IMR-90 (cell line): Measurements from ENCODE around the gene TMEM126B. TPM values are rescaled to one million over a fixed set of nuclear protein-coding genes. Genes with fewer than 3 reads are reported as not detected.

ENCODE experiments used
- ATAC-seq: fragments of 200-7000 bp; cut with Tn5 transposase; 2 replicates; pipeline ENCODE4 v1.9.1; 2020; ENCODE audit warnings: low read depth, mild to moderate bottlenecking, moderate library complexity
- Bru-seq: library from RNA; stranded (reverse); fragments of 400-500 nt; gene quantifications from one replicate; lab custom pipeline; 2021; lab: Mats Ljungman, UMichigan
- BruChase-seq, 2 experiments: library from RNA; stranded (reverse); fragments of 400-500 nt; gene quantifications; one replicate each; lab custom pipeline; 2021; lab: Mats Ljungman, UMichigan
- BruUV-seq: library from RNA; stranded (reverse); fragments of 400-500 nt; replicated peaks from 2 replicates; lab custom pipeline; 2021; lab: Mats Ljungman, UMichigan
- CTCF ChIA-PET: fragments of 300-600 bp; formaldehyde crosslinking; extraction: SDS; loops from one replicate; lab custom pipeline; 2021; ENCODE audit warnings: antibody characterized with exemption; lab: Yijun Ruan, JAX
- POLR2A ChIA-PET: fragments of 300-600 bp; sonication (Branson Sonifier 250); formaldehyde crosslinking; loops from one replicate; lab custom pipeline; 2022; ENCODE audit warnings: antibody characterized with exemption; ENCODE audit not compliant: unreplicated experiment; lab: Charles Lee
- DNase-seq: peaks from one replicate; pipeline ENCODE4 v3.0.0; 2013
- H2AFZ ChIP-seq: replicated peaks from 2 replicates; pipeline ENCODE3; 2013; ENCODE audit warnings: low read length, mild to moderate bottlenecking; ENCODE audit not compliant: poor library complexity
- H2AK5ac ChIP-seq: 2 replicates; pipeline ENCODE4 v1.6.1; 2013; ENCODE audit warnings: low read depth, low read length, inconsistent platforms
- H2AK9ac ChIP-seq: replicated peaks from 2 replicates; pipeline ENCODE3; 2013; ENCODE audit warnings: mild to moderate bottlenecking, low read depth, low read length, moderate library complexity; ENCODE audit not compliant: poor library complexity
- H2BK120ac ChIP-seq: 2 replicates; pipeline ENCODE4 v1.6.1; 2013; ENCODE audit warnings: low read depth, low read length, inconsistent platforms
- H2BK15ac ChIP-seq: 3 replicates; pipeline ENCODE4 v1.6.1; 2013; ENCODE audit warnings: low read depth, low read length, inconsistent platforms
- H2BK20ac ChIP-seq: 2 replicates; pipeline ENCODE4 v1.6.1; 2013; ENCODE audit warnings: low read depth, mild to moderate bottlenecking, inconsistent platforms, low read length, moderate library complexity
- H2BK5ac ChIP-seq: 2 replicates; pipeline ENCODE4 v1.6.1; 2013; ENCODE audit warnings: mild to moderate bottlenecking, low read depth, low read length, inconsistent platforms; ENCODE audit not compliant: poor library complexity, severe bottlenecking
- H3K14ac ChIP-seq: replicated peaks from 2 replicates; pipeline ENCODE4 v1.6.1; 2013; ENCODE audit warnings: low read depth, low read length, inconsistent platforms
- H3K18ac ChIP-seq: 2 replicates; pipeline ENCODE4 v1.6.1; 2013; ENCODE audit warnings: low read depth, low read length, control low read depth
- H3K23ac ChIP-seq: 2 replicates; pipeline ENCODE4 v1.6.1; 2013; ENCODE audit warnings: low read depth, low read length, inconsistent platforms
- H3K27ac ChIP-seq: 2 replicates; pipeline ENCODE4 v1.5.1; 2013; ENCODE audit warnings: mild to moderate bottlenecking, control low read depth, low read length; ENCODE audit not compliant: insufficient read depth
- H3K27me3 ChIP-seq: 2 replicates; pipeline ENCODE4 v1.6.1; 2013; ENCODE audit warnings: low read length; ENCODE audit not compliant: control insufficient read depth, insufficient read depth
- H3K36me3 ChIP-seq: 2 replicates; pipeline ENCODE4 v1.6.1; 2013; ENCODE audit warnings: low read length, mixed read lengths; ENCODE audit not compliant: control insufficient read depth, insufficient read depth
- H3K4ac ChIP-seq: 2 replicates; pipeline ENCODE4 v1.6.1; 2013; ENCODE audit warnings: low read depth, low read length, inconsistent platforms
- H3K4me1 ChIP-seq: 2 replicates; pipeline ENCODE4 v1.6.1; 2013; ENCODE audit warnings: low read length, mixed read lengths; ENCODE audit not compliant: control insufficient read depth, insufficient read depth
- H3K4me2 ChIP-seq: 2 replicates; pipeline ENCODE4 v1.6.1; 2013; ENCODE audit warnings: low read depth, mild to moderate bottlenecking, control low read depth, low read length, moderate library complexity
- H3K4me3 ChIP-seq: 2 replicates; pipeline ENCODE4 v1.5.1; 2013; ENCODE audit warnings: low read depth, mild to moderate bottlenecking, control low read depth, low read length, moderate library complexity; ENCODE audit not compliant: insufficient read depth
- H3K56ac ChIP-seq: 2 replicates; pipeline ENCODE4 v1.6.1; 2013; ENCODE audit warnings: low read length, inconsistent platforms; ENCODE audit not compliant: insufficient read depth; ENCODE audit errors: extremely low read depth
- H3K79me1 ChIP-seq, 2 experiments: 2 replicates each; pipeline ENCODE4 v1.6.1; 2013; ENCODE audit warnings: low read length in 2 of 2, inconsistent platforms in 1 of 2, low read depth in 1 of 2
- H3K9ac ChIP-seq: 2 replicates; pipeline ENCODE4 v1.6.1; 2013; ENCODE audit warnings: low read depth, low read length, control low read depth
- H3K9me1 ChIP-seq: 2 replicates; pipeline ENCODE4 v1.6.1; 2013; ENCODE audit warnings: low read length, inconsistent platforms; ENCODE audit not compliant: insufficient read depth
- H3K9me3 ChIP-seq: 2 replicates; pipeline ENCODE4 v1.6.1; 2013; ENCODE audit warnings: low read length; ENCODE audit not compliant: control insufficient read depth, insufficient read depth
- H4K20me1 ChIP-seq: 2 replicates; pipeline ENCODE4 v1.6.1; 2013; ENCODE audit warnings: low read length, inconsistent platforms; ENCODE audit not compliant: insufficient read depth
- H4K5ac ChIP-seq: 2 replicates; pipeline ENCODE4 v1.6.1; 2013; ENCODE audit warnings: mild to moderate bottlenecking, low read depth, low read length, control low read depth
- H4K8ac ChIP-seq, 2 experiments: 2 replicates each; pipeline ENCODE4 v1.6.1; 2013; ENCODE audit warnings: low read depth in 2 of 2, low read length in 2 of 2, control low read depth in 1 of 2, inconsistent platforms in 1 of 2
- H4K91ac ChIP-seq: 2 replicates; pipeline ENCODE4 v1.6.1; 2013; ENCODE audit warnings: low read depth, low read length, inconsistent platforms; ENCODE audit not compliant: insufficient read depth
- BHLHE40 ChIP-seq: fragments of 150-350 bp; IDR thresholded peaks from 2 replicates; pipeline ENCODE4 v1.6.1; 2016; ENCODE audit warnings: mild to moderate bottlenecking, low read depth, low read length
- MAZ ChIP-seq: IDR thresholded peaks from 2 replicates; pipeline ENCODE4 v1.6.1; 2012; ENCODE audit warnings: low read depth, mild to moderate bottlenecking, low read length, improper control_type of control experiment, moderate library complexity, borderline replicate concordance
- MXI1 ChIP-seq: IDR thresholded peaks from 2 replicates; pipeline ENCODE4 v1.6.1; 2012; ENCODE audit warnings: low read depth, mild to moderate bottlenecking, low read length, moderate library complexity, borderline replicate concordance
- NFE2L2 ChIP-seq: fragments of 150-350 bp; IDR thresholded peaks from 2 replicates; pipeline ENCODE4 v1.6.1; 2016; ENCODE audit warnings: low read depth, mild to moderate bottlenecking, low read length
- POLR2A ChIP-seq: IDR thresholded peaks from 2 replicates; pipeline ENCODE4 v1.6.1; 2012; ENCODE audit warnings: mild to moderate bottlenecking, low read depth, low read length
- WGBS, 2 experiments: methylation state at CpG; one replicate each; pipeline versions ENCODE4 v1.1.5 to v1.1.7; 2013; ENCODE audit warnings: missing lambda C conversion rate in 2 of 2; ENCODE audit not compliant: insufficient read length in 1 of 2; ENCODE audit errors: extremely low coverage in 2 of 2; 5-methylcytosine and 5-hydroxymethylcytosine counted together
- dilution Hi-C: fragments of 300-500 bp; cut with HindIII; formaldehyde crosslinking; loops from one replicate; pipeline ENCODE4 v1.14.3; 2018; ENCODE audit warnings: low sequenced_read_pairs; ENCODE audit not compliant: unreplicated experiment
- in situ Hi-C: fragments of 300-500 bp; cut with MboI; formaldehyde crosslinking; loops from 3 replicates; pipeline ENCODE4 v1.14.3; 2019; ENCODE audit warnings: low sequenced_read_pairs, inconsistent platforms, mixed read lengths
- intact Hi-C: fragments of 100-400 bp; cut with micrococcal nuclease; formaldehyde crosslinking; loops from 2 replicates; pipeline ENCODE4 v1.10.0; 2022
- long read RNA-seq: library from polyadenylated mRNA; unstranded; transcript quantifications from one replicate; pipeline ENCODE4 v2.0.0, GENCODE V29; 2021; ENCODE audit not compliant: unreplicated experiment
- polyA plus RNA-seq, 3 experiments: library from polyadenylated mRNA; depleted of rRNA; stranded (reverse); fragments of >200 nt; gene quantifications; 2 replicates each; pipeline ENCODE4 v1.2.3, GENCODE V29; 2012; ENCODE audit warnings: low replicate concordance in 1 of 3
- total RNA-seq: library from RNA; depleted of rRNA; stranded (reverse); fragments of >200 nt; gene quantifications from 2 replicates; pipeline ENCODE4 v1.2.3, GENCODE V29; 2012; rRNA removed
- TF ChIP-seq, protein P1 (sequence below): fragments of 150-350 bp; IDR thresholded peaks from 2 replicates; pipeline ENCODE4 v1.6.1; 2017; ENCODE audit warnings: mild to moderate bottlenecking, antibody characterized with exemption, low read length, low read depth

The TMEM126B gene
- total RNA-seq (56.8 and 79.4 TPM in 2 replicates), polyA plus RNA-seq (2012; rRNA removed) (31.8 and 44.6 TPM in 2 replicates), Bru-seq, nascent RNA (percentile 71 among the genes with signal in this experiment), BruChase-seq, experiment 1, labeled RNA remaining after a 6-hour chase (percentile 72 among the genes with signal in this experiment), BruChase-seq, experiment 2, labeled RNA remaining after a 2-hour chase (percentile 67 among the genes with signal in this experiment)
- 6.7 TPM in 2 replicates for polyA plus RNA-seq (2012; cell fraction: cytosol; rRNA removed)
- polyA plus RNA-seq (2012; cell fraction: nucleus; rRNA removed; ENCODE audit: low replicate concordance): 2.6 and 26.8 TPM in 2 replicates
- long read RNA-seq, transcript TMEM126B-202 (6 exons, 1,210 nt): major isoform, 11 of 18 reads
- long read RNA-seq, transcript TMEM126B-201 (5 exons, 989 nt): minor isoform, 5 of 18 reads
- long read RNA-seq, partial matches to known transcripts: 1 of 18 reads
- long read RNA-seq, other reads (novel, unspliced or antisense): 1 of 18 reads

- Histone ChIP-seq H3K79me1 (peaks cover 4 to 30% of the 10 kb centered on the region in 2 experiments; a peak in 2 of 4 replicates), H3K4me1 (peaks cover 2% of the 10 kb centered on the region), H2AK5ac (0 out of 2 replicates have a peak within 1 kb of the TSS, but pooled peaks have one; percentile 38), H3K9ac (peak within 1 kb of the TSS; percentile 84), H2BK15ac (peak within 1 kb of the TSS; percentile 56; the same call in 2 of the 3 replicates), H4K91ac (peak within 1 kb of the TSS; percentile 76), H3K18ac (peak within 1 kb of the TSS; percentile 64), H2BK120ac (peak within 1 kb of the TSS; percentile 70), H3K27ac (peak within 1 kb of the TSS; percentile 86), H2AK9ac (peak within 1 kb of the TSS; percentile 38), H3K14ac (peak within 1 kb of the TSS; percentile 93), H4K20me1 (no peaks in the 10 kb centered on the region), H2AFZ (peak within 1 kb of the TSS; percentile 99), H3K9me3 (no peaks in the 10 kb centered on the region), H3K4me2 (peak within 1 kb of the TSS; percentile 90), H3K36me3 (0 out of 2 replicates have a peak, but pooled peaks cover 2% of the 10 kb centered on the region), H3K56ac (peak within 1 kb of the TSS; percentile 92), H3K27me3 (no peaks in the 10 kb centered on the region), H3K4me3 (peak within 1 kb of the TSS; percentile 74), H2BK20ac (peak within 1 kb of the TSS; percentile 1; the same call in 1 of the 2 replicates), H2BK5ac (peak within 1 kb of the TSS; percentile 80), H3K4ac (peak within 1 kb of the TSS; percentile 74), H3K23ac (peak within 1 kb of the TSS; percentile 91), H4K5ac (peak within 1 kb of the TSS; percentile 80), H3K9me1 (no peaks in the 10 kb centered on the region), H4K8ac (peak within 1 kb of the TSS; percentile 74 to 93)
- 1% methylated on average over 11 of the region's 41 CpGs; no CpG with 5 or more reads in 1 of the 2 experiments for WGBS, 2 experiments
- dilution Hi-C loops (no loop called here), intact Hi-C loops (loop anchor here (1.0 to 2.0 kb wide), 2 partner anchors 33 to 37 kb away; partner anchors contain the start of gene CREBZF), in situ Hi-C loops (no loop called here)
- DNase-seq (peak; percentile 94), ATAC-seq (peak; percentile 99)
- ChIA-PET CTCF (no interaction called here), POLR2A (interaction anchor here (0.7 to 1.4 kb wide), 4 partner anchors 11 to 36 kb away, joined by 3 to 16 read pairs (median 4); partner anchors contain the start of gene CREBZF)
- BruUV-seq: no TSS peak
- TF ChIP-seq, protein P1, sequence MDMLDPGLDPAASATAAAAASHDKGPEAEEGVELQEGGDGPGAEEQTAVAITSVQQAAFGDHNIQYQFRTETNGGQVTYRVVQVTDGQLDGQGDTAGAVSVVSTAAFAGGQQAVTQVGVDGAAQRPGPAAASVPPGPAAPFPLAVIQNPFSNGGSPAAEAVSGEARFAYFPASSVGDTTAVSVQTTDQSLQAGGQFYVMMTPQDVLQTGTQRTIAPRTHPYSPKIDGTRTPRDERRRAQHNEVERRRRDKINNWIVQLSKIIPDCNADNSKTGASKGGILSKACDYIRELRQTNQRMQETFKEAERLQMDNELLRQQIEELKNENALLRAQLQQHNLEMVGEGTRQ: peak; percentile 91
- TF ChIP-seq MAZ (peak; percentile 94), POLR2A (peak; percentile 54; the same call in 1 of the 2 replicates), BHLHE40 (peak; percentile 44; the same call in 1 of the 2 replicates), MXI1 (peak; percentile 84), NFE2L2 (no peak)
Observed at GRCh38 chr11:85627998-85628770, at the start of gene TMEM126B. TSS of gene TMEM126B (plus strand) at chr11:85628593. CDS start at chr11:85628608, 15 bp downstream.
